Measurements from ENCODE around the gene FER1L5.

The FER1L5 gene

DNA sequence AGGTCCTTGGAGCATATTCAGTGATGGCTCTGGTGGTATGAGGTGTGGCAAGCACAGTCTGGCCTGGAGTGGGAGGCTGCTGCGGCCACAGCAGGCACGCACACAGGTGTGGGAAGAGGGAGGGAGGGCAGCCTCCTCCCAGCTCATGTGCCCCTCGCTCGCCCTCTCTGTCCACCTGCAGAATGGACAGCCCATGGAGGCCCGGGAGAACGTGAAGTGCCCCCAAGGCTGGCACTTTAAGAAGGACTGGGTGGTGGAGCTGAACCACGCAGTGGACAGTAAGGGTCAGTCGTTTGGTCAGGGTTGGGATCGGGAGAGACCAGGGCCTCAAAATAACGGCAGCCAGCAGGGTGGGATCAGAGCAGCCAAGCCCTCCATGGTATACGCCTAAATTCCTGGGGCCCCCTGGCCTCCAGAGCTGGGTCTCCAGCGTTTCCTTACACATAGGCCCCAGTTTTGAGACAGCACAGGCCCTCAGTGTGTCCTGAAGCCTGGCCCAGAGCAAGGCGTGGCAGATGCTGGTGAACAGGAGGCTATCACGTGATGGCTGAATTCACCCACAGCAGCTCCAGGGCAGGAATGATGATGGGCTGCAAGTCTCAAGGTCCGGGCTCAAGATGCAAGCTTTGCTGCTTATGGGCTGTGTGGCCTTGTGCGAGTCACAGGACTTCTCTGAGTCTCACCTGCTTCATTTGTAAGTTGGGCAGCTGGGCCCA lies 47.9 kb downstream of the FER1L5 start:
- no peak overlapping the region for H3K4me3 ChIP-seq (ENCODE audit: control insufficient read depth, low read depth, low read length)
- DNase-seq (ENCODE audit: low read depth), result no peak
- TF ChIP-seq, protein P1, sequence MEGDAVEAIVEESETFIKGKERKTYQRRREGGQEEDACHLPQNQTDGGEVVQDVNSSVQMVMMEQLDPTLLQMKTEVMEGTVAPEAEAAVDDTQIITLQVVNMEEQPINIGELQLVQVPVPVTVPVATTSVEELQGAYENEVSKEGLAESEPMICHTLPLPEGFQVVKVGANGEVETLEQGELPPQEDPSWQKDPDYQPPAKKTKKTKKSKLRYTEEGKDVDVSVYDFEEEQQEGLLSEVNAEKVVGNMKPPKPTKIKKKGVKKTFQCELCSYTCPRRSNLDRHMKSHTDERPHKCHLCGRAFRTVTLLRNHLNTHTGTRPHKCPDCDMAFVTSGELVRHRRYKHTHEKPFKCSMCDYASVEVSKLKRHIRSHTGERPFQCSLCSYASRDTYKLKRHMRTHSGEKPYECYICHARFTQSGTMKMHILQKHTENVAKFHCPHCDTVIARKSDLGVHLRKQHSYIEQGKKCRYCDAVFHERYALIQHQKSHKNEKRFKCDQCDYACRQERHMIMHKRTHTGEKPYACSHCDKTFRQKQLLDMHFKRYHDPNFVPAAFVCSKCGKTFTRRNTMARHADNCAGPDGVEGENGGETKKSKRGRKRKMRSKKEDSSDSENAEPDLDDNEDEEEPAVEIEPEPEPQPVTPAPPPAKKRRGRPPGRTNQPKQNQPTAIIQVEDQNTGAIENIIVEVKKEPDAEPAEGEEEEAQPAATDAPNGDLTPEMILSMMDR (IDR thresholded peaks at IDR 0.05; ENCODE audit: control insufficient read depth, insufficient read depth, low read depth, low read length, missing control alignments), result no peak

DNA sequence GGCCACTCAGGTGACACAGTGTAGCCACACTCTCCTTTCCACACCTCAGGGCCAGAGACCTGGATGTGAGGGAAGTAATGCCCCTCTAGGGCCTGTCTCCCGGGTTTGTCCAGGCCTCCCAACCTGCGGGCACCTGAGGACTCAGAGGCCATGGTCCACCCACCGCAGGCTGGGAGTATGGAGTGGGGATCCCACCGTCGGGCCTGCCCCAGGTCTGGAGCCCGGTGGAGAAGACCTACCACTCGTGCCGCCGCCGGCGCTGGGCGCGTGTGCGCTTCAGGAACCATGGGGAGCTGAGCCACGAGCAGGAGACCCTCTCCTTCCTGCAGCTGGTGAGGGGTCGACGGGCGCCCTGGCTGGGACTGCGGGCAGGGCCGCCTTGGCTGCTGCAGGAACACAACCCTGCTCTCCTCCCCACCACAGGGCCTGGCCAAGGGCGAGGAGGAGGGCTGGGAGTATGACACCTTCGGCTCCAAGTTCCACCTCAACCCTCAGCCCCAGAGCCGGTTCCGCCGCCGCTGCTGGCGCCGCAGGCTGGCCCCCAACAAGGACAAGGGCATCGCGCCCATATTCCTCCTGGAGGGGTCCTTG lies 48.6 kb downstream of the FER1L5 start:
- TF ChIP-seq, protein P1 (IDR thresholded peaks at IDR 0.05; ENCODE audit: control insufficient read depth, insufficient read depth, low read depth, low read length, missing control alignments), result no peak
- H3K4me3 ChIP-seq (ENCODE audit: control insufficient read depth, low read depth, low read length), result no peak overlapping the region
- no peak for DNase-seq (ENCODE audit: low read depth)

DNA sequence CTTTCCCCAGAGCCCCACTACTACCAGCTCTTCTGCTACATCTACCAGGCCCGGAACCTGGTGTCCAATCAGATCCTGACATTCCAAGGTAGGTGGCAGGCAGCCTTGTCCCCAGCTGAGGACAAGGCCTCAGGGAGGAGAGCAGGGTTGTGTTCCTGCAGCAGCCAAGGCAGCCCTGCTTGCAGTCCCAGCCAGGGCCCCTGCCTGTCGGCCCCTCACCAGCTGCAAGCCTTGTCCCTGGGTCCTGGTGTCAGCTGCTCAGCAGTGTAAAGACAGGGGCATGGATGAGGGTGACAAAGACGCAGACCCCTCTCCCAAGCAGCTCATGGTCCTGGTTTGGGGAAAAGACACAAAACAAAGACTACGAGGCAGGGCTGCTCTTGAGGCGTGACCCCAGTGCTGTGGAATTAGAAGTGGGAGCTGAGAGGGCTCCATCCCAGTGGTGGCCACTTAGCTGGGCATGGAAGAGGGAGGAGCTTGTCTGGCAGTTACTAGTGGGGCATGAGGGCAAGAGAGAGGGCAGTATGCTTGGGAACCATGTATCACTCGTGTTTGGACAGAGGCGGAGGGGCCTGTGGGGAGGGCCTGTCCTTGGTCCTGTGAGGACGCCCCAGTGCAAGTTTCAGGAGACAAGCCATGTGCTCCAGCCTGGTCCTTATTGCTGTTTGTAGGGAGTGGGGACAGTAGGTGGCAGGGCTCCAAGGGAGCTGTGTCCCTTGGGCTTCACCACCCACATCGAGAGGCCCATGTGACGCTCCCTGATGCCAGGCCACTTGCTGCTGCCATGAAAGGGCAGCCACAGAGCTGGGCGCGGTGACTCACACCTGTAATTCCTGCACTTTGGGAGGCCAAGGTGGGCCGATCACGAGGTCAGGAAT lies 49.8 kb downstream of the FER1L5 start:
- H3K4me3 ChIP-seq (ENCODE audit: control insufficient read depth, low read depth, low read length), result no peak overlapping the region
- TF ChIP-seq, protein P1 (IDR thresholded peaks at IDR 0.05; ENCODE audit: control insufficient read depth, insufficient read depth, low read depth, low read length, missing control alignments), result no peak

DNA sequence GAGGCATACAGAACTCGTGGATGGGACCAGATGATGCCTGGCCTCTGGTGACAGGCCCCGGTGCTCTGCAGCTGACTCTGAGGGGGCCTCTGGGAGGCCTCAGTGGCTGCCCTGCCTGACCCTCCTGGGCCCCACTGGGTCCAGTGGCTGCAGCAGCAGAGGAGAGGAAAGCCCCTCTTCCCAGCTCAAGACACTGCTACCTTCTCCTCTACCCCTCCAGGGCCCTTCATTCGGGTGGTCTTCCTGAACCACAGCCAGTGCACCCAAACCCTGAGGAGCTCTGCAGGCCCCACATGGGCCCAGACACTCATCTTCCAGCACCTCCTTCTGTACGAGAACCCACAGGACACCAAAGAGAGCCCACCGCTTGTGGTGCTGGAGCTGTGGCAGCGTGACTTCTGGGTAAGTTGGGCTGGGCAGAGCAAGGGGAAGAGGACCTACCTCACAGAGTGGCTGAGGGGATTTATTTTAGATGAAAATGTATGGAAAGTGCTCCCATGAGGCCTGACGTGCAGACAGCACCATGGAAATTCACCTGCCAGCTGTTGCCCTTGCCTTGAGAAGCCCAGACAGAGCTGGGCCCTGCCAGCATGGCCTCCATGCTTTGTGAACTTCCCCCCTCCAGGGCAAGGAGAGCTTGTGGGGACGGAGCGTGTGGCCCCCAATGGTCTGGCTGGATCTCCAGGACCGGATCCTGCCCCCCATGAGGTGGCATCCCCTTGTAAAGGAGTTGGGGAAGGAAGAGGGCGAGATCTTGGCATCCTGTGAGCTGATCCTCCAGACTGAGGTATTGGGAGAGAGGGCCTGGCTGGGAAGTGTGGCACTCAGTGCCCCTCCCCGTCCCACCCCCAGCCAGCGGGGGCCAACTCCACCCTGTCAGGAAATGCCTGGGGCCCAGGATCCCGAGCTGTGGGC lies 51.0 kb downstream of the FER1L5 start:
- no peak for DNase-seq (ENCODE audit: low read depth)
- no peak overlapping the region for H3K4me3 ChIP-seq (ENCODE audit: control insufficient read depth, low read depth, low read length)
- TF ChIP-seq, protein P1 (IDR thresholded peaks at IDR 0.05; ENCODE audit: control insufficient read depth, insufficient read depth, low read depth, low read length, missing control alignments), result no peak

More for the DNA sequence above, 49.8 kb downstream of the FER1L5 start:
- DNase-seq (ENCODE audit: low read depth), result no peak

DNA sequence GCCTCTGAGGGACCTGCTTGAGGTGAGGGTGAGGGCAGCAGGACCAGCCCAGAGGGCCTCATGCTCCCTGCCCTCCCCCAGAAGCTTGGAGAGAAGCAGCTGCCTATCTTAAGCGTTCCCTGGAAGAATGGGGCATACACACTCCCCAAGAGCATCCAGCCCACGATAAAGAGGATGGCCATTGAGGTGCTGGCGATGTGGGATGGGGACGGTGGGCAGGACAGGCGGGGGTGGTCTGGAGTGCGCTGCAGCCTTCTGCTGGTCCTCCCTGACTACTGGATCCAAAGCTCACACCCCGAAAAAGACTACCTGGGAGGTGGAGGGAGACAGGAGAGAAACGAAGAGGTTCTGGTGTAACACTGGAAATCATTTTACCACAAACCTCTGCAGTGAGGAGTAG lies 51.7 kb downstream of the FER1L5 start:
- TF ChIP-seq, protein P1 (IDR thresholded peaks at IDR 0.05; ENCODE audit: control insufficient read depth, insufficient read depth, low read depth, low read length, missing control alignments), result no peak
- DNase-seq (ENCODE audit: low read depth), result no peak

More for the DNA sequence above, 51.7 kb downstream of the FER1L5 start:
- H3K4me3 ChIP-seq (ENCODE audit: control insufficient read depth, low read depth, low read length), result no peak overlapping the region

Data from AG09309 (cell line).